22Rv1 (cell line): ENCODE measurements around the gene AMOTL2.

ENCODE experiments used
- H3K27ac ChIP-seq: fragments of 450-650 bp; 2 replicates; pipeline ENCODE4 v1.5.1; 2017
- ZFX ChIP-seq: fragments of 450-650 bp; IDR thresholded peaks from 2 replicates; pipeline ENCODE4 v1.6.1; 2017; ENCODE audit warnings: antibody characterized with exemption, borderline replicate concordance
- TF ChIP-seq, protein P1 (sequence below): fragments of 450-650 bp; IDR thresholded peaks from 2 replicates; pipeline ENCODE4 v1.5.1; 2017; ENCODE audit warnings: mild to moderate bottlenecking

Gene AMOTL2

GRCh38 chr3:134380249-134380648, 6.0 kb upstream of the AMOTL2 start:
- TF ChIP-seq, protein P1, sequence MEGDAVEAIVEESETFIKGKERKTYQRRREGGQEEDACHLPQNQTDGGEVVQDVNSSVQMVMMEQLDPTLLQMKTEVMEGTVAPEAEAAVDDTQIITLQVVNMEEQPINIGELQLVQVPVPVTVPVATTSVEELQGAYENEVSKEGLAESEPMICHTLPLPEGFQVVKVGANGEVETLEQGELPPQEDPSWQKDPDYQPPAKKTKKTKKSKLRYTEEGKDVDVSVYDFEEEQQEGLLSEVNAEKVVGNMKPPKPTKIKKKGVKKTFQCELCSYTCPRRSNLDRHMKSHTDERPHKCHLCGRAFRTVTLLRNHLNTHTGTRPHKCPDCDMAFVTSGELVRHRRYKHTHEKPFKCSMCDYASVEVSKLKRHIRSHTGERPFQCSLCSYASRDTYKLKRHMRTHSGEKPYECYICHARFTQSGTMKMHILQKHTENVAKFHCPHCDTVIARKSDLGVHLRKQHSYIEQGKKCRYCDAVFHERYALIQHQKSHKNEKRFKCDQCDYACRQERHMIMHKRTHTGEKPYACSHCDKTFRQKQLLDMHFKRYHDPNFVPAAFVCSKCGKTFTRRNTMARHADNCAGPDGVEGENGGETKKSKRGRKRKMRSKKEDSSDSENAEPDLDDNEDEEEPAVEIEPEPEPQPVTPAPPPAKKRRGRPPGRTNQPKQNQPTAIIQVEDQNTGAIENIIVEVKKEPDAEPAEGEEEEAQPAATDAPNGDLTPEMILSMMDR: no peak
- no peak for TF ChIP-seq ZFX
- H3K27ac ChIP-seq: no peak overlapping the region

- TF ChIP-seq, protein P1: no peak
- no peak for TF ChIP-seq ZFX
Observed at GRCh38 chr3:134378818-134379217, 4.6 kb upstream of the AMOTL2 start.

GRCh38 chr3:134378384-134378783, 4.1 kb upstream of the AMOTL2 start:
- TF ChIP-seq ZFX: no peak
- TF ChIP-seq, protein P1: peak; percentile 57
- no peak overlapping the region for H3K27ac ChIP-seq

More at GRCh38 chr3:134378818-134379217, 4.6 kb upstream of the AMOTL2 start:
- no peak overlapping the region for H3K27ac ChIP-seq

DNA sequence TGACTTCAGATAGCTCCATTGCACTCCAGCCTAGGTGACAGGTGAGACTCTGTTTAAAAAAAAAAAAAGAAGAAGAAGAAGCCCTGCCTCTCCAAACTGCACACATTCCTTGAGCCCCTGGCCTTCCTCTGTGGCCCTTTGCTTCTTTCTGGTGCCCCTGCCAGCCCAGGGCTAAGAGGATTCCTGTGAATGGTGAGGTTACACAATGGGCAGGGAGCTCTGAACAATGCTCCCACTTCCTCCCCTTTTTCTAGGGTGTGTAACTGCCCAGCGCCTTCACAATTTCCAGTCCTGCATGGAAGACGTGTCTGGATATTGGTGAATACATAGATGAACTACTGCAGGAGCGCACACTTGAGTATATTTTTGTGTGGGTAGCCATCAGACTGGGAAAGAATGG, 3.6 kb upstream of the AMOTL2 start:
- TF ChIP-seq, protein P1: no peak
- no peak for TF ChIP-seq ZFX
- H3K27ac ChIP-seq: no peak overlapping the region

DNA sequence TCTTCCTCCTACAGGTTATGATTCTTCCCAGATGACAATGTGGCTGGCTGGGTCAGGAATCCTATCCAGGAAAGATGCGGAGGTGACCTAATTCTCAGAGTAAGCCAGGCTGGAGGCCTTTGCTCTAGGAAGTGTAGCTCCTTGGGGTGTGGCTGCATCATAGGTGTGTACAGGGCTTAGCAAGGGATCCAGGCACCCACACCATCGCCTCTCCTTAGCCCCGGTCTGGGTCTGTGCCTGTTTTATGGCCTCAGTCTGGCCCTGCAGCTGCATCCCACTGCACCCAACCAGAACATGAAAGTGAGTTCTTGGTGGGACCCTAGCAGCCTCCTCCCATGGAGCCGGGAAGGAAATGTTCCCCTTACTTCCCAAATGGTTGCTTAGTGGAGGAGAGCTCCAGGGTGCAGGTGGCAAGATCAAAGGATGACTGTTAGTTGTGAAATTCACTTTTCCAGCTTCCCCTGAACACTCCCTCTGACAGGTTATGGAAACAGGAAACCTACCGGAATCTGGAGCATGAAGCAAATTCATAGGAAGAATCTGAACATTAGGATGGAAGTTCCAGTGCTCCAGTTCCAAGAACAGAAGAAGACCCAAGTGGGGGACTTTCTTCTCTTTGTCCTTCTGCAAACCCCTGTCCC, 2.7 kb upstream of the AMOTL2 start:
- no peak overlapping the region for H3K27ac ChIP-seq
- TF ChIP-seq ZFX: no peak
- TF ChIP-seq, protein P1: no peak

DNA sequence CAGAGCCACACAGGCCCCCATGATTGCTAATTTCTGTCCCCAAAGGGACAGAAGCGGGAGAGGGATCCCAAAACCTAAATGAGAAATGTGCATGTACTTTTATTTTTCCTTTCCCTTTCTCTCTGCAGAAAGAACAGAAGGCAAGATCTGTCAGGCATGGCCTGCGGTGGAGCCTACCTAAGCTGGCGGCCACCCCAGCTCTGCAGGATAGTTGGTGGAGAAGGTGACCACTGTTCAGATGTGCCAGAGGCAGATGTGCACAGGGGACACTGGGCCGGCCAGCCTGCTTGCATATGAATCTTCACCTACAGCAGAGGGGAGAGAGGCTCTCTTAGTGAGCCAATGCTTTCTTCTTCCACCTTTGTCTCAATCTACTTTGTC, 2.1 kb upstream of the AMOTL2 start:
- no peak for TF ChIP-seq ZFX
- TF ChIP-seq, protein P1: no peak
- no peak overlapping the region for H3K27ac ChIP-seq

GRCh38 chr3:134375582-134376384, 1.5 kb upstream of the AMOTL2 start:
- no peak overlapping the region for H3K27ac ChIP-seq

More at GRCh38 chr3:134375582-134376384, 1.5 kb upstream of the AMOTL2 start:
- TF ChIP-seq, protein P1: no peak
- no peak for TF ChIP-seq ZFX
